ENCODE results near the gene TP53BP2. TPM values are rescaled to one million over a fixed set of nuclear protein-coding genes. Genes with fewer than 3 reads are reported as not detected.

TP53BP2 gene
- total and polyA plus RNA-seq, 2 experiments from 2014 or later, result 36.8 to 93.5 TPM

DNA sequence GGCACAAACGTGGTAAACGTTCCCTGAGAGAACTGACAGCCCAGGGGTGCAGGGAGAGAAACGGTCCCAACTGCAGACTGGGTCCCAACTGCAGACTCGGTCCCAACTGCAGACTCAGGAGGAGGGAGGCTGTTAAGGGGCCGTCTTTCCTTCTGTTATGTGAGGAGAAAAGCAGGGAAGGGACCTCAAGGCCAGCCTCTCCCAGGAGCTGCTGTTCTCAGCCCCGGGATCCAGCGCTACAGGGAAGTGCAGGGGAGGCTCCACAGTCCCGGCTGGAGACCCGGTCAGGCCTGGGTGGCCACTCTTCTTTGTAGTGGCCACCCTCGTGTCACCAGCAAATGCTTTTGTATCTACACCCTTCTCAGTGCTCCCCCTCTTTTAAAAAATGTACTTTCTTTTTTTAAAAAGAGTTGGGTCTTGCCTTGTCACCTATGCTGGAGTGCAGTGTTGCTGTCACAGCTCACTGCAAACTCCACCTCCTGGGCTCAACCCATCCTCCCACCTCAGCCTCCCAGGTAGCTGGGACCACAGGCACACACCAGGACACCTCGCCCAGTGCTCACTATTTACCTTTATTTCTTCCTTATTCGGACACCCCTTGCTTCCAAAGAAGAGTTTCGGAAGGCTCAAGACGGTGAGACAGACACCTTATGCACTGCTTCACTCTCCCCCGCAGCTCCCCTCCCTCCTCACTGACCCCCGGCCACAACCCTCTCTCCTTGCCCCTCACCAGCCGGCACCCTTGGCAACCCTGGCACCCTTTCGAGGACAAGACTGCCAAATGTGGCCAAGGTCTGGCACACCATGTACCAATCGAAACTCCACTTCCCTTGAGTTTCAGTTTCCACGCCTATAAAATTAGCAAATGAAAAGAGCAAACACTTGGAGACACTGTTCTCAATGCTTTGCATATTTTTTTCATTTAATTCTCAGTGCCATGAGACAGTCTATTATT, 111.6 kb downstream of the TP53BP2 start:
- peaks cover 6% of the 10 kb centered on the region for H3K4me1 ChIP-seq (ENCODE audit: low read depth)
- H3K4me3 ChIP-seq, result no peak overlapping the region
- H3K27ac ChIP-seq, result no peak overlapping the region
- H3K27me3 ChIP-seq, result no peaks in the 10 kb centered on the region
- H3K9me3 ChIP-seq (ENCODE audit: low read depth), result no peaks in the 10 kb centered on the region
- no peaks in the 10 kb centered on the region for H3K36me3 ChIP-seq
- DNase-seq (ENCODE audit: low read depth in 1 of 2, low spot score in 1 of 2), result no peak
- TF ChIP-seq, protein P1, sequence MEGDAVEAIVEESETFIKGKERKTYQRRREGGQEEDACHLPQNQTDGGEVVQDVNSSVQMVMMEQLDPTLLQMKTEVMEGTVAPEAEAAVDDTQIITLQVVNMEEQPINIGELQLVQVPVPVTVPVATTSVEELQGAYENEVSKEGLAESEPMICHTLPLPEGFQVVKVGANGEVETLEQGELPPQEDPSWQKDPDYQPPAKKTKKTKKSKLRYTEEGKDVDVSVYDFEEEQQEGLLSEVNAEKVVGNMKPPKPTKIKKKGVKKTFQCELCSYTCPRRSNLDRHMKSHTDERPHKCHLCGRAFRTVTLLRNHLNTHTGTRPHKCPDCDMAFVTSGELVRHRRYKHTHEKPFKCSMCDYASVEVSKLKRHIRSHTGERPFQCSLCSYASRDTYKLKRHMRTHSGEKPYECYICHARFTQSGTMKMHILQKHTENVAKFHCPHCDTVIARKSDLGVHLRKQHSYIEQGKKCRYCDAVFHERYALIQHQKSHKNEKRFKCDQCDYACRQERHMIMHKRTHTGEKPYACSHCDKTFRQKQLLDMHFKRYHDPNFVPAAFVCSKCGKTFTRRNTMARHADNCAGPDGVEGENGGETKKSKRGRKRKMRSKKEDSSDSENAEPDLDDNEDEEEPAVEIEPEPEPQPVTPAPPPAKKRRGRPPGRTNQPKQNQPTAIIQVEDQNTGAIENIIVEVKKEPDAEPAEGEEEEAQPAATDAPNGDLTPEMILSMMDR (IDR thresholded peaks at IDR 0.05; ENCODE audit: low read depth, low read length), result no peak

DNA sequence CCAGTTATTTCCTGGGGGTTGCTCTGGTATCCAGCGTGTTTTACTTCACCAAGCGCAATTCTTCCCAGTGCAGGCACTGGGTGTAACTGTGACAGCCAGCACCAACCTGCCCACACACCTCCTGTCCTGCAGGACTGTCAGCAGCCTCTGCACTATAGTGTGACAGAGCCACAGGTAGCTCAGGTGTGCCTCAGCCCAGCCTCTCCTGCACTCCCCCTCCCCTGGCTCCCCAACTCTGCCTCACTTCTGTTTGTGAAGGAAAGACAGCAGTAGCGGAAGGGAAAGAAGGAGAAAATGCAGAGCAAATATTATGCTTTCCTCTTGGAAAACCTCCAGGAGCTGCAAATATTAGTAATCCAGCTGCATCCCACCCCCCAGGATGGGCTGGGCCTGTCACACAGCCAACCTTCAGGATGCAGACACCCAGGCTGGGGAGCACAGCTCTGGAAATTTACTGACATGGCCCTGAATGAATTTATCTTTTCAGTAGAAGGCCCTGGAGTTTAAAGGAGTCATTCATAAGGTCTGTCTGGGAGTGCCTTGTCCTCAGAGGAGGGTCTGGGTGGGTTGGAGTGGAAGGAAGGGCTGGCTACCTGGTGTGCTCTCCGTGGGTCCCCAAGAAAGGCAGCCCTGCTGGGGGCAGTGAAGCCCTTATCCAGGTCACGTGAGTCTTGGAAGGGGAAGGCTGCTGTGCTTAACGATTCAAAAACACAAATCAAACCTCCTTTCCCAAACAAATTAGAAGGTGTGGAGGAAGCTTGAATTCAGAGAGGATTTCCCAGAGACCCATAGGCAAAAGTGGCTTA, 112.6 kb downstream of the TP53BP2 start:
- no peak overlapping the region for H3K27ac ChIP-seq

DNA sequence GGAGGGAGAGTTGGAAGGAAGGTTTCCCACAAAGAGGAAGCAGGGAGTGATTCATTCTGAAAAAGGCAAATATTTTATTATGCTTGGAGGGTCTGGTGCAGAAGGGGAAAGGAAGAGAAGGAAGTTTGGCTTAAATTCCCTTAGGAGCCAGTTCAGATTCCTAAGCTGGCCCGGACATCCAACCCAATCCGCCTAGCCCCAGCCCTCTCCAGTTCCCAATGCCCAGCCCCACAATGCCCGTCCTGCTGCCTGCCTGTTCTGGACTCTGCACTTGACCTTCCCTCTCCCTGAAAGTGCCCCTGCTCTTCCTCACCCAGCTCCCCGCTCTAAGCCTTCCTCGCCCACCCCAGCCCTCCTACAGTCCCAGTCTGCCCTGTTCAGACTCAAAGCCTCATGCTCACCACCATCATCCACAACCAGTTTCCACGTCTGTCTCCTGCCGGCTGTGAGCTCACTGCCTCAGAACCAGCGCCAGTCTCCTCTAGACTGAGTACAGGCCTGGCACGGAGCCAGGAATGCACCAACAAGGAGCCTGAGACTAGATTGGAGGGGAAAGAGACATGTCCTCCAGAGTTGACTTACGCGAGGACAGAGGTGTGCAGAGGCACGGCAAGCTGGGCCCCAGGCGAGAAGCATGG, 114.5 kb downstream of the TP53BP2 start:
- TF ChIP-seq, protein P1 (IDR thresholded peaks at IDR 0.05; ENCODE audit: low read depth, low read length), result no peak
- DNase-seq (ENCODE audit: low read depth in 1 of 2, low spot score in 1 of 2), result peak; percentile 60 to 86
- no peak overlapping the region for H3K4me3 ChIP-seq
- peaks cover 6% of the 10 kb centered on the region for H3K4me1 ChIP-seq (ENCODE audit: low read depth)
- no peak overlapping the region for H3K27ac ChIP-seq
- H3K36me3 ChIP-seq, result no peaks in the 10 kb centered on the region
- no peaks in the 10 kb centered on the region for H3K27me3 ChIP-seq
- no peaks in the 10 kb centered on the region for H3K9me3 ChIP-seq (ENCODE audit: low read depth)

More for the DNA sequence above, 112.6 kb downstream of the TP53BP2 start:
- no peak overlapping the region for H3K4me3 ChIP-seq
- H3K9me3 ChIP-seq (ENCODE audit: low read depth), result no peaks in the 10 kb centered on the region
- H3K27me3 ChIP-seq, result no peaks in the 10 kb centered on the region
- TF ChIP-seq, protein P1 (IDR thresholded peaks at IDR 0.05; ENCODE audit: low read depth, low read length), result no peak
- H3K4me1 ChIP-seq (ENCODE audit: low read depth), result no peaks in the 10 kb centered on the region
- peak in 1 of 2 donors; percentile 58 for DNase-seq (ENCODE audit: low read depth in 1 of 2, low spot score in 1 of 2)
- H3K36me3 ChIP-seq, result no peaks in the 10 kb centered on the region

DNA sequence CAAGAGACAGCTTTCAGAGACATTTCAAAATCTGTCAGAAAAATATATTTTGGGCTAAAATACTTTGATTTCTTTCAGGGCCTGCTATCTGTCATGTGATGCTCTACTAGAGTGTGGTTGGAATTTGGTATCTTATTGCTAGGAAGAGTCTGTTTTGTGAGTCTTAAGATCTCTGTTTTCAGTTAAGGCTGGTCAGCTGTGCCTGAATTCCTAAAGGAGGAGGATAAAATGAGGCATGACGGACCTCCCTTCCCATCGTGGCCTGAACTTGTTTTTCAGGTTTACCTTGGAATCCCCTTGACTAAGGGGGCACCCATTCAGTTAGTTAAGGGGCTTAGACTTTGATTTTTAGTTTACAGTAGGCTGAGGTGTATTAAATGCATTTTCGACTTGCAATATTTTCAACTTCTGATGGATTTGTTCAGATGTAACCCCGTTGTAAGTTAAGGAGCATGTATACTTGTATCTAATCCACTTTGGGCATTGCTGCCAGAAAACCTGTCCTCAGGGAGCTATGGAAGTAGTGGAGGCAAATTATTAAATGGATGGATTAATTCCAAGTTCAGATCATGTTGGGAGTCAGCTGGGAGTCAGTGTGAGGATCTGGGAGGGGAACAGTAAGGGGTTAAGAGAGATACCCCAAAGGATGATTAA, 115.1 kb downstream of the TP53BP2 start:
- Histone ChIP-seq H3K27me3 (no peaks in the 10 kb centered on the region), H3K9me3 (ENCODE audit: low read depth) (no peaks in the 10 kb centered on the region), H3K4me1 (ENCODE audit: low read depth) (peaks cover 6% of the 10 kb centered on the region), H3K27ac (no peak overlapping the region), H3K4me3 (no peak overlapping the region), H3K36me3 (no peaks in the 10 kb centered on the region)
- TF ChIP-seq, protein P1 (IDR thresholded peaks at IDR 0.05; ENCODE audit: low read depth, low read length), result no peak
- no peak for DNase-seq (ENCODE audit: low read depth in 1 of 2, low spot score in 1 of 2)

DNA sequence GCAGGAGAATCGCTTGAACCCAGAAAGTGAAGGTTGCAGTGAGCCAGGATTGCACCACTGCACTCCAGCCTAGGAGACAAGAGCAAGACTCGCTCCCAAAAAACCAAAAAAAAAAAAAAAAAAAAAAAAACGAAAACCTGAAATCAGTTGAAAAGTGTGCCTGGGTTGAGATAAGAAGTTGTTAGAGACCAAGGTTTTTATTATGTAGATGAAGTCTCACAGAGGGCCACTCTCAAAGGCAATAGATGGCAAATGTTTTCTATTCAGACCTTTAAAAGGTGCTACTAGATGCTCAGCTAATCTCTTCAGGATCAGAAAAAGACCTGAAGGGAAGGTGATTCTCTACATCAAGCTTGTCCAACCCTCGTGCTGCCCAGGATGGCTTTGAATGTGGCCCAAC, 115.8 kb downstream of the TP53BP2 start:
- H3K9me3 ChIP-seq (ENCODE audit: low read depth), result no peaks in the 10 kb centered on the region
- no peak overlapping the region for H3K27ac ChIP-seq
- TF ChIP-seq, protein P1 (IDR thresholded peaks at IDR 0.05; ENCODE audit: low read depth, low read length), result no peak
- no peak overlapping the region for H3K4me3 ChIP-seq
- peaks cover 6% of the 10 kb centered on the region for H3K4me1 ChIP-seq (ENCODE audit: low read depth)
- H3K36me3 ChIP-seq, result no peaks in the 10 kb centered on the region
- DNase-seq (ENCODE audit: low read depth in 1 of 2, low spot score in 1 of 2), result no peak
- no peaks in the 10 kb centered on the region for H3K27me3 ChIP-seq

All from cardiac muscle cell (in vitro differentiated cells and primary cell).